CD4-positive, alpha-beta T cell treated with Interleukin-21 for 1 hour (primary cell): ENCODE measurements around the gene ARHGEF10L.
"Not testable (repeated sequence)": the region's sequence is repeated elsewhere in the genome, so short reads cannot be mapped to it uniquely, and the experiment has no call there.

Experiments used
- DNase-seq: peaks from one replicate; pipeline ENCODE4 v3.0.0-alpha.2; 2020

The ARHGEF10L gene

DNA sequence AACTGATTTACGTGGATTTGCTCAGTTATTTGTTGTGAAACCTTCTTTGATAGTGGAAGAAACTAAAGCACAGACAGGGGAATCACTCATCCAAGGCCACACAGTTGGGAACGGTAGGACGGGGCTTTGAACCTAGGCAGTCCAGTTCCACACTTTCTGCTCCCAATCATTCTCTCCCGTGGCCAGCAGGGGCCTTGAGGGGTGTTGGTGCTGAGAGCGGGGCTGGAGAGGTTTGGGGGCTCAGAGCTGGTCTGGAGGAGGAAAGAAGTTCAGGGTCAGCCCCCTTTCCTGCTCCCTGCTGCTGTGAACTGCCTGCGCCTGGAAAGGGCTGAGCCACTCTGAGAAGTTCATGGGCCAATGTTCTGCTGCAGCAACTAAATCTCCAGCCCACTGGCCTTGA lies 184.2 kb downstream of the ARHGEF10L start:
- DNase-seq, result no peak

DNA sequence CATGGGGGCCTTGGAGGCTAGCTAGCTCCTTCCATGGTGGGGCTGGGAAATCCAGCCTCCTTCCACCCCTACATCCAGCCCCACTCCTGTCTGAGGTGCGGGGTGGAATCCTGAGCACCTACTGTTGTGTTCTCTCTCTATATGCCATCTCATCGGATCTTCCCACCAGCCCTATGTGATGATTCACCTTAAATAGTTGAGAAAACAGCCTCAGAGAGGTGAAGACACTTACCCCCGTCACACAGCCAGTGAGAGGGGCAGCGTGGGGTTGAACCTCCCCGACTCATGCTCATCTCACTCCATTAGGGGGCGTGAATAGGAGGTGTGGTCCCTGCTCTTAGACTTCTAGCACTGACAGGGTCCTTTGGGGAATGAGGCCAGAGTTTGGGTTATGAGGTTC lies 184.7 kb downstream of the ARHGEF10L start:
- DNase-seq, result no peak

DNA sequence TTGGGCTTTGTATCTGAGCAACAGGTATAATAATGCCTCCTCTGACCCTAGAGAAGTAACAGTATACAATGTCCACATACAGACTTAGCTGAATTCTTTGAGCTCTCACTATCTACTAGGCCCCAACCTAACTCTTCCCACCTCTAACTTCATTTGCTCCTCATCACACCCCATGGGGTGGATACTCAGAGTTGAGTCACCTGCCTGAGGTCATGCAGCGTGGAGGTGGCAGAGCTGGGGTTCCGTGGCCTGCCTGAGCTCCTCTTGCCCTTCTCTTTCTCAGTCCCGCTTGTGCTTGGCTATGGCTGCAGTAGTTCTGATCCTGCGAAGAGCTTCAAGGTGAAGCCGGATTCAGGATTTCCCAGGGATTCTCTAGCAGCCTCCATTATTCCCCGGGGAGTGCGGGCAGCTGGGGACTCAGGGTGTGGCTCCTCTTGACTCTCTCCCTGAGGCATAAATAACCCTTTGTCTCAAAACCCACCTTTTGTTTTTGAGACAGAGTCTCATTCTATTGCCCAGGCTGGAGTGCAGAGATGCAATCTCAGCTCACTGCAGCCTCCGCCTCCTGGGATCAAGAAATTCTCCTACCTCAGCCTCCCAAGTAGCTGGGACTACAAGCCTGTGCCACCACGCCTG lies 185.7 kb downstream of the ARHGEF10L start:
- no peak for DNase-seq

DNA sequence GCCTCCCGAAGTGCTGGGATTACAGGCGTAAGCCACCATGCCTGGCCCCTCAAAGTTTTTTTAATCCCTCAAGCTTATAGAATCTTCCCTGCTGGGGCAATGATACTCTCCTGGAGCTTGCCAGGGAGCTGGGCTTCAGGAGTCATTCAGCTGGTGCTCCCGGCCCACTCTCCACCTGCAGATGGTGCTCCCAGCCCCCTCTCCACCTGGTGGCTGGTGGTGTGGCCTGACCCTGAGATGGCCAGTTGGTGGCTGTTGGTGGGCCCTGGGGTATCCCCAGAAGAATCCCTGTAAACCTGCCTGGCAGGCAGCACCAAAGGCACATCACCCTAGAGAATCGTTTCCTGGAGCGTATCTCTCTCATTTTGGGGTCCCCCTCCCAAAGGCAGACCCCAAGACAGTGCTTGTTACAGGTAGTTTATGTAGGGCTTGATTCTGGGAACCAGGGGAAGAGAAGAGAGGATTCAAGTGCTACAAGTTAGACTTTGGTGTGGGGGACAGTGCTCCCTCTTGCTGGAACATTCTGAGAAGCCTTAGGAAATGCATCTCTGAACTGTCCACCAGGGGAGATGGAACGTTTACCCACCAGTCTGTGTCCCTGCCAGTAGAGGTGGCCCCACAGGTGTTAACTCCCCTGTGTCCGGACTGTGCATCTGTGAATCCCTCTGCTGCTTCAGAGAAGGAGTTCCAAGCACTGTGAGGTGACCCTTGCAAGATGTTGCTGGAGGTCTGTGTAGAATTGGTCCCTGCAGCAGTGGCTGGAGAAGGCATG lies 186.5 kb downstream of the ARHGEF10L start:
- DNase-seq, result no peak

DNA sequence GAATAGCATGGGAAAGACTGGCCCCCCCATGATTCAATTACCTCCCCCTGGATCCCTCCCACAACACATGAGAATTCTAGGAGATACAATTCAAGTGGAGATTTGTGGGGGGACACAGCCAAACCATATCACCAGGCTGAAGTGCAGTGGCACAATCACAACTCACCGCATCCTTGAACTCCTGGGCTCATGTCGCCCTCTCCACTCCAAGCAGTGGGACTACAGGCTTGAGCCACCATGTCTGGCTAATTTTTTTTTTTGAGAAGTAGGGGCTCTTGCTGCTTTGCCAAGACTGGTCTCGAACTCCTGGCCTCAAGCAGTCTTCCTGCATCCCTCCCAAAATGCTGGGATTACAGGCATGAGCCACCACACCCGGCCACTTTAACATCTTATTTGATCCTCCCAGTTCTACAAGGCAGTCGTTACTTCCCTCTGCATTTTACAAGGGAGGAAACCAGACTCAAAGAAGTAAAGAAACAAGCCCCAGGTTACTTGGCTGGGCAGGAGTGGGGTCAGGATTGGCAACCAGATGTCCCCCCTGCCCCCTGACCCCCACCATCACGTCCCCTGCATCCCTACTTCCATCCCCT lies 188.7 kb downstream of the ARHGEF10L start:
- DNase-seq, result no peak

DNA sequence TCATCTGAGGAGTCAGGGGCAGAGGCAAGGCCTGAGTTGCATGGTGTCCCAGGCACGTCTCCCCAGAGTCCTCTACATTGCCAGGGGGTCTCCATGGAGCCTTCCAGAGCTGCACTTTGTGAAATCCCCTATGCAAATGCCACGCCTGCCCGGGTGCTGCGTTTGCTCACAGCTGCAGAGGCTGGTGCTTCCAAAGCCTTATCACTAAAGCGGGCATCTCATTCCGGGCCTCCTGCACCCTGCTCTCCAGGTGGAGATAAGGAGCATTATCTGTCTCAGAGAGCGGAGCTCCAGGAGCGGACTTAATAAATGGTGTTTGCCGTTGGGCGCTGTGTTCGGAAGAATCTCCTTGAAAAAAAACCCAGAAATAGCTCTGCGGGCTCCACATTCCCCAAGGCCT lies 189.8 kb downstream of the ARHGEF10L start:
- DNase-seq, result no peak

DNA sequence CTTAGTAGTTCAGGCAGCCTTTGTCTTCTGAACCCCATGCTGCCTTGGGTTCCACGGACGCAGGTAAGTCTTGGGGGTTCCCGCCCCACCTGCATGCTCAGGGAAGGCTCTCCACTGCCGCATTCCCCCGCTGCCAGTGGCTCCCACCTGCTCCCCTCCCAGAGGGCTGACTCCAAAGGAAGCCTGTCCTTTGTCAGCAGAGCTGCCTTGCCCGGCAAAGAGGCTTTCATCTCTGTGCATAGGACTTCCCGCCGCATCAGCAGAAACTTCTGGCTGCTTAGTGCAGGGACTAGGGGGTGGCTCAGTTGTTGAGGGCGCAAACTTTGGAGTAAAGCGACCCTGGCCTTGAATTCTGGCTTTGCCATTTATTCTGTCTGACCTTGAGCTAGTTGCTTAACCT lies 190.4 kb downstream of the ARHGEF10L start:
- no peak for DNase-seq

DNA sequence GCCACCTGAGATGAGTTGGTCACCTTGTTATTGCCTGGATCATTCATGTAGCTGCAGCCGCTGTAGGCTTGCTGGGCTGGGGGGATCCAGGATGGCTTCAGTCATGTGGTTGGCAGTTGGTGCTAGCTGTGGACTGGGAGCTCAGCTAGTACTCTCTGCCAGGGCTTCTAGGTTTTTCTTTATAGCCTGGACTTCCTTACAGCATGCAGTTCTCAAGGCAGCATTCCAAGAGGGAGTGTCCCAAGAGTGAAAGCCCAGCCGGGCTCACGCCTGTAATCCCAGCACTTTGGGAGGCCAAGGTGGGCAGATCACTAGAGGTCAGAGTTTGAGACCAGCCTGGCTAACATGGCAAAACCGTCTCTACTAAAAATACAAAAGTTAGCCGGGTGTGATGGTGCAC lies 192.0 kb downstream of the ARHGEF10L start:
- no peak for DNase-seq

DNA sequence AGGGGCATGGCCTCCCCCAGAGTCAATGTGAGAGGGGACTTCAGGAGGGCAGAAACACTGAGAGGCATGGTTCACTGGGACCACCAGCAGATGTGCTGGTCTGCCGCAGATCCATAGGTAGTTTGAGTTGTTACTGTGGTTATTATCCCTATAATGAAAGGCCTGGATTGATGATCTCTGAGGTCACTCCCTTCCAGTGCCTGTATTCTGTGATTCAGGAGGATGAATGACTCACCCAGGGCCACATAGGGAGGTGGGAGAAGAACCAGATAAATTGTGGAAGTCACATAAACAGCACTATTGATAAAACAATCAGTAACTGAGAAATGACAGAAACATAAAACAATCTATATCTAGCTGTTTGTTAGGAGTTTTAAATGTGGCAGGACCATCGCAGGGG lies 193.0 kb downstream of the ARHGEF10L start:
- no peak for DNase-seq

DNA sequence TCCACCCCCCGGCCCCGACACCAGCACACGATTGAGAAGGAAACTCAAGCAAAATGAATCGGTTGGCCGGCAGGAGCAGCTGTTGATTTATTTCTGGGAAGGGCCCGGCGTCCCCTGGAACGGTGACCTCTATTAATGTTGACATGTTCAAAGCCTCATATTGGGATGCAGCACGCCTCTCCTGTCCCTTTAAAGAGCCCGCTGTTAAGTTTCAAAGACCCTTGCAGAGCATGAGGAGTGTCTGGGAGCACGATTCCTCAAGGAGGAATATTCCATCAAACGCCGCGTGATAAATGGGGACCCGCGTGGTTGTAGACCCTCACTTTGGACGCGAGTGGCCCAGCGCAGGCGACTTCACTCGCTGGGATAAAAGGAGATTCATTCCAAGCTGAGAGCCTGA lies 194.2 kb downstream of the ARHGEF10L start:
- no peak for DNase-seq

DNA sequence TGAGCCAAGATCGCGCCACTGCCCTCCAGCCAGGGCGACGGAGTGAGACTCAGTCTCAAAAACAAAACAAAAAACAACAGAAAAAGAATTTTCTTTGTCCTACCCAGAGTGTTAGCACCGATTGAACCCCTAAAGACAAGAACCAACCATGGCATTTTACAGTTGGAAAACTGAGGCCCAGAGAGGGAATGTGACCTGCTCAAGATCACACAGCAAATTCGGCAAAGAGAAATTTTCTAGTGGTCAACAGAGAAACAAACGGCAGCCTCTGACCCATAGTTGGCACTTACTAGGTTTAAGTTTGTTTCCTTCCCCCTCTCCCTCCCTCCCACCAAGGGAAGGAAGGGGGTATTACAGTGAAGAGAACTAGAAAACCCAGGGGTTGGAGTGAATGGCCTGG lies 195.1 kb downstream of the ARHGEF10L start:
- DNase-seq, result no peak

DNA sequence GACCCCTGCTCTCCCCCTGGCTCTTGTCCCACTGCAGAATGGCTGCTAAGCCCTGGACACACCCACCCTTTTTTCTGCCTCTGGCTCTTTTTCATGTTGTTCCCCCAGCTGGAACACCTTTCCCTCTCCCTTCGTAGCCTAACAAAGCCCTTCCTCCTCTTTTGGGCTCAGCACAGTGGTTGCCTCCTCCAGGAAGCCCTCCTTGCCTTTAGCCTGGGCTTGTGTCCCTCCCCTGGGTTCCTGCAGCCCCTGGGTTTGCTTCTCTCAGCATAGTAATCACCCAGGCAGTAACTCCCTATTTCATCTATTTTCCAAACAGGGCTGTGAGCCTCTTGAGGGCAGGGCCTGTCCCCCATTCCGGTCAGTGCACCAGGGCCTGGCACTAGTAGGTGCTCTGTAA lies 195.8 kb downstream of the ARHGEF10L start:
- no peak for DNase-seq

DNA sequence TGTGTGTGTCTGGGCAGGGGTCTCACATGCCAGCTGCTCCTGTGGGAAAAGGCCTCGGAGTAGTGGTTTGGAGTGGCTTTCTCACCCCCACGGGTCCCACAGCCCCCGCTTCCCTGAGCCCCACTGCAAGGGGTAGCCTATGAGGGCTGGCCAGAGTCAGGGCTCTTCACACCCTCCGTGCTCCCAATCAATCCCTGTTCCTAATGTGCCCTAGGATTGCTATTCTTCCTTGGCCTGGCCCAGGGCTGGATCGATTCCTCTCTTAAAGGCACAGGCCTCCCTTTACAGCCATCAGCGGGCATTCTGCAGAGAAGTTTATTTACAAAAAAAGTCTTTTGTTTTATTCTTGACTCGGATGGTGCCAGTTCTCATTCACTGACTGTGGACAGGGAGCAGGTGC lies 196.3 kb downstream of the ARHGEF10L start:
- no peak for DNase-seq

DNA sequence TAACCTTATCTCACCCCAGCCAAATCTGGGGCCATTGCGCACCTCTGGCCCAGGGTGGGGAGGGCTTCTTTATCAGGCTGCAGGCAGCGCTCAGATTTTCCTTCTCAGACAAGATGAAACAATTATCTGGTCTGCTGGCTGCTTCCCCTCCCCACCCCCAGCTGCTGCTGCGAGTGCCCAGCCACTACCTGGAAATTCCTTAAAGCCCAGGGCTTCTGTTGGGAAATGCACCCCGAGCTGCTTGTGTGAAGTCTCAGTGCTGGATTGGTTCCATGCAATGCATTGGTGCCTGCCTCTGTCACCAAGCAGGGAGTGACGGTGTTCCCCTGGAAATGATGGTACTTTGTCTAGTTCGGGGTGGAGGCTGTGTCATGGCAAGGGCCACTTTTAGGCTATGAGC lies 197.1 kb downstream of the ARHGEF10L start:
- no peak for DNase-seq

DNA sequence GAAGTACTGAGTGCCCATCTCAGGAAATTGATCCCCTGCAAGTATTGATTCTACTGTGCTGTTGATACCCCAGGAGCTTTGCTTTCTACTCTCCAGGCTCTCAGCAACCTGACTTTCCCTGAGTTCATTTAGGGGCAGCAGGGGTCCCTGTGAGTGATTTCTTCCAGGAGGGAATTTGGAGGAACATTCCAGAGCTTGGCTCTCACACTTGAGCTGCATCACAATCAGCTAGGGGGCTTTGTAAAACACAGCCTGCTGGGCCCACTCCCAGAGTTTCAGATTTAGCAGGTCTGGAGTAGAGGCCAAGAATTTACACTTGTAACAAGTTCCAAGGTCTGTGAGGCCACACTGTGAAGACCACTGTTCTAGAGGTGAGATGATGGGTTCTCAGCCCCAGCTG lies 199.6 kb downstream of the ARHGEF10L start:
- DNase-seq, result no peak

DNA sequence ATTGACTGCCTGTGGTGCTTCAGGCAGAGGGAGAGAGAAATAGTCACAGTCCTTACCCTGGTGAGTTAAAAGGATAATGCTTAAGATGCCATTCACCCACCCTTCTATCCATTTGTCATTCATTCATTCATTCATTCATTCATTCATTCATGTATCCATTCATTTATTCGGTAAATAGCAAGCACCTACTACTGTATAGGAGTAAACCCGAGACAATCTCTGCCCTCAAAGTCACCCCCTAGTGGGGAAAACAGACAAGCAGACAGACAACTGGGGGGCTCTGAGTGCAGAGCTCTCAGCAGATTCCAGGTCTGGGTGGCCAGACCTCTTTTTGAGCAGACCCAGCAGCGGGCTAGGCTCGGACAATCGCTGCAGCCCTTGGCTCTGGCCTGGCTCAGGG lies 201.6 kb downstream of the ARHGEF10L start:
- no peak for DNase-seq

DNA sequence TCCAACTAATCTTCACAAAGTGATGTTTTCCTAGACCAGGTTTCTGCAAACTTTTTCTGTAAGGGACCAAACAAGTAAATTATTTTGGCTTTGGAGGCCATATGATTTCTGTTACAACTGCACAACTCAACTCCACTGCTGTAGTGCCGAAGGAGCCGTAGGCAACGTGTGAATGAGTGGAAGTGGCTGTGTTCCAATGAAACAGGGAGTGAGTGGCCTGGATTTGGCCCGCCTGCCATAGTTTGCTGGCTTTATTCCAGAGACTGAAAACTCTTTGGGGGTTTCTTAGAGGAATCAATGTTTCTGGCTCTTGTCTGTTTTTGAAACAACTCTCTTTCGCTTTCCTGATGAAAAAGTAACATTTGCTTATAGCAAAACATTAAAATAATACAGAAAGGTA lies 203.1 kb downstream of the ARHGEF10L start:
- DNase-seq, result no peak

DNA sequence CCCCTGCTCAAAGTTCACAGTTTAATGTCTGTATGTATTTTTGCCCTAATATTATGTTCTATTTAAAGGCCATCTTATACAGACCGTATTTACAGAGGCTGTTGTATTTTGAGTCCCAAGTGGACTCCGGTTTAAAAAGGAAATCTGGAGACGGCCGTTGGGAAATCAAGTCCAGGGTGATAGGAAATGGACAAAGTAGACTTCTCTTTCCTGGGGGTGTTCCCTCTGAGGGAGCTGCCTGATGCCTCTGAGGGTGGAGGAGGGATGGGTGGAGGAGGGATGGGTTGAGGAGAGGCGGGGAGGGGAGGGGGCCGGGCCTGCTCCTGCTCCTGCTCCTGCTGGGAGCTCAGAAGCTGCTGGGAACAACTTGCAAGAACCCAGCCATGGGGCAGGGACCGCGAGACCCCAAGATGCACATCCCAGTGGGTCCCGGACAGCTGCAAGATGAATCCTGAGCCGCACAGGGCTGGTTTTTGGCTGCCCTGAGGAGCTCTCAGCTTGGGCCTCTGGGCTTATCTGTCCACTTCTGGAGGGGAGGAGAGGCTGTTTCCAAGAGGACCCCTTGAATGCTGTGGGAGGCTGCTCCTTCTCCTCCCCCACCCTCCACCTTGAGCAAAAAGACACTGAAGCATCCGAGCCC lies 203.6 kb downstream of the ARHGEF10L start:
- DNase-seq, result no peak

DNA sequence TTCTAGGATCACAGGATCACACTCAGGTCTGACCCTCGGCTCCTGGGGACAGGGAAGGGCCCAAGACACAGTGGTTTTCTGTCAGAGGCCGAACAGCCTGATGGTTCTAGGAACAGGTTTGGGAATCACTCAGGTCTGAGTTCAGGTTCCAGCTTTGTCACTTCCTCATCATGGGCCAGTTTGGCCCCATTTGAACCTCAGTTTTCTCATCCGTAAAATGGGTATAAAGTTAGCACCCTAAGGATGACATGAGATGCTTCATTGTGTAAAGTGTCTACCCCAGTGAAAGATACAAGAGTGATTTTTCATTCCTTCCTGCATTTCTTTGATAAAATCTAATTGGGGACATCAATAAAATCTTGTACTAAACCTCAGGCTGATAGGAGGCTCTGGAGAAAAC lies 204.4 kb downstream of the ARHGEF10L start:
- DNase-seq, result no peak

DNA sequence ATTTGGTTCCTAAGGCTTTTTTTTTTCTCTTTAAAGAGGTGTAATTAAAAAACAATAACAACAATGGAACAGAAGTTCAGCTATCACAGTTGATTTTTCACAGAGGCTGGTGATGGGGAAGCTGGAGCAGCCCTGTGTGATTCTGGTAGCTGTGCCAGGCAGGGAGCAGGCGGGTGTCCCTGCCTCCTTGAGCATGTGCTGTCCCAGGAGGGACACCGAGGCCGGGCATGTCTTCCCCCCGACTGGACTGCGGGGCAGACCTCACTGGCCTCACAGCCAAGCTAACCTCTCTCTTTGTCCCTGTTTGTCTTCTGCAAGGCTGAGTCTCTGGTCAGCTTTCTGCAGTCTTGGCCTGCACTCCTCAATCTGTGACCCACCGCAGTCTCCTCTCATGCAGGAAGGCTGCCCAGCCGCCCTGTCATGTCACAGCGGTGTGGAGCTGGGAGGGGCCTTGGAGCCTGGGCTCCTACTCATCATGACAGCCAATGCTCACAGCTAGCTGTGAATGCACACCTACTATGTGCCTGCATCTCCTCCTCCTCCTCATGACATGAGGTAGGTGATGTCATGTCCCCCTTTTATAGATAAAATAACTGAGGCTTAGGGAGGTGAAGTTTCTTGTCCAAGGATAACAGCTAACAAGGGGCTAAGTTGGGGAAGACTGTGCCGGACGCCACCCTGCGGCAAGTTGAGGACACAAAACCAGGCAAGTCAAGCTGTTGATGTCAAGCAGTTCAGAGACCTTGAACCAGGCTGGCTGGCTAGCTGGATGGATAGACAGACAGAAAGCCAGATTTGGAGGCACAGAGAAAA lies 205.4 kb downstream of the ARHGEF10L start:
- no peak for DNase-seq

DNA sequence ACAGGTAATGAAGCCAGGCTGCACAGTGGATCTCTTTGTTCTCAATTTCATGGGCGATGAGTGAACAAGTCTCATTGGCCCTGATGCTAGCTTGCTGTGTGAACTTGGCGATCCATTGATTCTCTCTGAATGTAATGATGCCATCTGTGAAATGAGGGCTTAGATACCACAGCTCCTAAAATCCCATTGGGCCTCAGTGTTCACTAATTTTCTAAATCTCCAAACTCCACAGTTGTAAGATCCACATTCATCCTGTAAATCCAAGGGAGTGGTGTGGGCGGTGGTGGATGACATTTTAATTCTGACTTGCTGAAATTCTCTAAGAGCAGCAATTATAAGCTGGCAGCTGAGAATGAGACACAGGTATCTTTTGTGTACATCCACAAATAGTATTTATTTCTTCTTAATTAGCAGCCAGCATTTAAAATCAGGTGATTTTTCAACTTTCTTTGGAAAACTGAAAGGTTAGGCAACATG lies 206.0 kb downstream of the ARHGEF10L start:
- DNase-seq, result no peak

DNA sequence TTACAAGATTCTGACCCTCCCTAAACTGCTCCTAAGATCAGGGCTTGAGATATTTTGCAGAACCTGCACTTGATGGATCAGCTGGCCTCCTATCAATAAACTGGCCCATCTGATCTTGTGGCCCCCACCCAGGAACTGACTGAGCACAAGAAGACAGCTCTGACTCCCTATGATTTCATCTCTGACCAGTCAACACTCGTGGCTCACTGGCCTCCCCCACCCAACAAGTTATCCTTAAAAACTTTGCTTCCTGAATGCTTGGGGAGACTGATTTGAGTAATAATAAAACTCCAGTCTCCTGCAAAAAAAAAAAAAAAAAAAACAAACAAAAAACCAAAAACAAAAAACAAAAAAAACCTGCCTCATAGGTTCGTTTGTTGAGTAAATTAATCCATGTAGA lies 206.8 kb downstream of the ARHGEF10L start:
- DNase-seq, result not testable (repeated sequence)

DNA sequence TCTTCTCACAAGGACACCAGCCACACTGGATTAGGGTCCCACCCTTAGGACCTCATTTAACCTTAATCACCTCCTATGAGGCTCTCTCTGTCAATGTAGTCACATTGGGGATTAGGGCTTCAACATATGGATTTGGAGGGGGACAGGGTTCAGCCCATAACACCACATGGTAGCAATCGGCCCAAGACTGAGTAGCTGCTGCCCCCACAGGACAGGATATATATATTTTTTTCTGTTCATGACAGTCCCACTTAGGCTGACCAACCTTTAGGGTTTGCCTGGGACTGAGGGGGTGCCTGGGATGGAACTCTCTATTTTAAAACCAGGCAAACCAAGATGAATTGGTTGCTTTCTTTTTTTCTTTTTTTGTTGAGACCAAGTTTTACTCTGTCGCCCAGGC lies 207.4 kb downstream of the ARHGEF10L start:
- no peak for DNase-seq
